ENCODE measurements around the gene TCHP.
"Not testable (repeated sequence)": the region's sequence is repeated elsewhere in the genome, so short reads cannot be mapped to it uniquely, and the experiment has no call there.

TCHP gene

DNA sequence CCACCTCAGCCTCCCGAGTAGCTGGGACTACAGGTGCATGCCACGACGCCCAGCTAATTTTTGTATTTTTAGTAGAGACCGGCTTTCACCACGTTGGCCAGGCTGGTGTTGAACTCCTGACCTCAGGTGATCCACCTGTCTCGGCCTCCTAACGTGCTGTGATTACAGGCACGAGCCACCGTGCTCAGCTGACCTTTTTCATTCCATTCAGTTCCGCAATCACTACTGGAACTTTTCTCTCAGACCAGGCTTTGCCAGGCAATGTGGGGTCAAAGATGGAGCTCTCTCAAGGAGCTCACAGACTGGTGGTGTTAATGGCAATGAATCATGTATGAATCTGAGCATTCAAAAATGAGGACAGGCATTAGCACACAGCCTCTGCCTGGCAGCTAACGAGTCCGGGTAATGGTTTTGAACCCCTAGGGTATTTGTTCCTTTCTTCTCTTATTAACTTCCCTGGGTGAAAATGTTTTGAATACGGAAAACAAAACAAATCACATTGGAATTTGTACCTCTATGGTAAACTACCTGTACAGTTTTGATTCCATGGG, 9.4 kb upstream of the TCHP start:
- Mint-ChIP-seq H3K9me3 (no peaks in the 10 kb centered on the region), H3K36me3 (ENCODE audit: low read depth) (no peaks in the 10 kb centered on the region), H3K4me1 (ENCODE audit: low read depth) (peaks cover 35% of the 10 kb centered on the region), H3K27me3 (ENCODE audit: low read depth) (no peaks in the 10 kb centered on the region), H3K27ac (no peak overlapping the region), H3K4me3 (no peak overlapping the region)

DNA sequence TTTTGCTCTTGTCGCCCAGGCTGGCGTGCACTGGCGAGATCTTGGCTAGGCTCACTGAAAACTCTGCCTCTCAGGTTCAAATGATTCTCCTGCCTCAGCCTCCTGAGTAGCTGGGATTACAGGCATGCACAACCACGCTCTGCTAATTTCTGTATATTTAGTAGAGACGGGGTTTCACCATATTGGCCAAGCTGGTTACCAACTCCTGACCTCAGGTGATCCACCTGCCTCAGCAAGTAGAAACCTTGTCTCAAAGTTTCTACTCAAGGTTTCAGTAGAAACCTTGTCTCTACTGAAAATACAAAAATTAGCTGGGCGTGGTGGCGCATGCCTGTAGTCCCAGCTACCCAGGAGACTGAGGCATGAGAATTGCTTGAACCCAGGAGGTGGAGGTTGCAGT, 8.3 kb upstream of the TCHP start:
- not testable (repeated sequence) for H3K9me3 Mint-ChIP-seq; H3K27me3 Mint-ChIP-seq (ENCODE audit: low read depth); H3K4me3 Mint-ChIP-seq; H3K36me3 Mint-ChIP-seq (ENCODE audit: low read depth); H3K27ac Mint-ChIP-seq
- peaks cover 35% of the 10 kb centered on the region for H3K4me1 Mint-ChIP-seq (ENCODE audit: low read depth)

DNA sequence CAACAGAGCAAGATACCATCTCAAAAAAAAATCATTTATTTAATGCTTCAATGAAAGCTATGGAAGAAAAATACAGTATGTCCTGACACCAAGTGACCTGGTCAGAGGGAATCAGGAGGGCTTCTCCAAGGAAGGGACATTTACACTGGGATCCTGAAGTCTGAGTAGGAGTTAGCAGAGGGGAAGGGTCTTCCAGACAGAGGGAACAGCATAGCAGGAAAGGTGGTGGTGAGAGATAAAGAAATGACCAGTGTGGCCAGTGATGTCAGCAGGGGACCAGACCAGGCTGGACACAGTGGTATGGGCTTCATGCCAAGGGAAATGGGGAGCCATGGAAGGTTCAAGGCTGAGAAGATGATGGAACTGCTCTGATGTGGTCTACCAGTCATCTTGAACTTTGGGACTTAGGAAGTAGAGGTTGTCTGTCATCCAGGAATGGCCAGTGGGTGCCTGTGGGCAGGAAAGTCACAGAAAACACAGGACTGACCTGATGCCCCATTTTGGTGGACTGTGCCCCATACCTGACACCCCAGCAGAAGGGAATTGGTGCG, 7.8 kb upstream of the TCHP start:
- H3K4me3 Mint-ChIP-seq, result no peak overlapping the region
- H3K27me3 Mint-ChIP-seq (ENCODE audit: low read depth), result no peaks in the 10 kb centered on the region
- H3K9me3 Mint-ChIP-seq, result no peaks in the 10 kb centered on the region
- no peak overlapping the region for H3K27ac Mint-ChIP-seq
- H3K36me3 Mint-ChIP-seq (ENCODE audit: low read depth), result no peaks in the 10 kb centered on the region
- H3K4me1 Mint-ChIP-seq (ENCODE audit: low read depth), result peaks cover 35% of the 10 kb centered on the region

DNA sequence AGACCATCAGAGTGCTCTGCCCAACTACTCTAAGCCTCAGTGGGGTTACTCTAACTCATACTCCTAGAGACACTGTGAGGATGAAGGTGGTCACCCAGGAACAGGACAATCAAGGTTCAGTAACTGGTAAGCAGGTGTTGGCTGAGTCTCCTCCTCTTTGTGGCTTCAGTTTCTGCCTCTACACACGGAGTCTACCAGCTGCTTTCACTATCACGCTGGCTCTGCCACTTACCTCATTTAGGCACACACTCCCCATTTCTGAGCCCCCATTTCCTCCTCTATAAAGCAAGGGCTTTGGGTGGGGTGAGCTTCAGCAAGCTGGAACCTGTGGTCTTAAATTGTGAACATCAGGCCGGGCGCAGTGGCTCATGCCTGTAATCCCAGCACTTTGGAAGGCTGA, 7.3 kb upstream of the TCHP start:
- H3K4me3 Mint-ChIP-seq, result no peak overlapping the region
- H3K36me3 Mint-ChIP-seq (ENCODE audit: low read depth), result no peaks in the 10 kb centered on the region
- no peaks in the 10 kb centered on the region for H3K27me3 Mint-ChIP-seq (ENCODE audit: low read depth)
- H3K9me3 Mint-ChIP-seq, result no peaks in the 10 kb centered on the region
- no peak overlapping the region for H3K27ac Mint-ChIP-seq
- peaks cover 31% of the 10 kb centered on the region for H3K4me1 Mint-ChIP-seq (ENCODE audit: low read depth)

DNA sequence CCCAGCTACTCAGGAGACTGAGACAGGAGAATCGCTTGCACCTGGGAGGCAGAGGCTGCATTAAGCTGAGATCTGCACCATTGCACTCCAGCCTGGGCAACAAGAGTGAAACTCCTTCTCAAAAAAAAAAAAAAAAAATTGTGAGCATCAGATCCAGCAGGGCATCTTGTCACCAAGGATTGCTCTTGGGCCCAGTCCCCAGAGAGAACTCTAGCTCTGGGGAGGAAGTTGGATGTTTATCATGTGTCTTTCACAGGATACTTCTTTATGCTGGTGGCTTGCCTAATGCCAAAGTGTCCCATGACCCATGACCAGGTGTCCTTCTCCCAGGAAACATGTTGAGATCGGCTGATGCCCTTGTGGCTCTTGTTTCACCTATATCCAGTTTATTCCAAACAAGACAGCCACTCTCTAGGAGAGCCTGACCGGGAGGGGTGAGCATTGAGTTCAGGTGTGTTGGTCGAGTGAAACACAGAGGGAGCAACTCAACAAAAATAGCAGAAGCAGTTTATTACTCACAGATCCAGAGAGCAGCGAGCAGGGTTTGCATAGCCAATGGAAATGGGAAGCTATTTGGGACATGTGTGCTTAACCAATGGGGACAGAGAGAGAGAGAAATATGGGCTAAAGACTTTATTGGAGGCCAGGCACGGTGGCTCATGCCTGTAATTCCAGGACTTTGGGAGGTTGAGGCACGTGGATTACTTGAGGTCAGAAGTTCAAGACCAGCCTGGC, 6.6 kb upstream of the TCHP start:
- H3K9me3 Mint-ChIP-seq, result no peaks in the 10 kb centered on the region
- H3K27me3 Mint-ChIP-seq (ENCODE audit: low read depth), result no peaks in the 10 kb centered on the region
- H3K4me3 Mint-ChIP-seq, result no peak overlapping the region
- no peak overlapping the region for H3K27ac Mint-ChIP-seq
- peaks cover 25% of the 10 kb centered on the region for H3K4me1 Mint-ChIP-seq (ENCODE audit: low read depth)
- H3K36me3 Mint-ChIP-seq (ENCODE audit: low read depth), result no peaks in the 10 kb centered on the region

DNA sequence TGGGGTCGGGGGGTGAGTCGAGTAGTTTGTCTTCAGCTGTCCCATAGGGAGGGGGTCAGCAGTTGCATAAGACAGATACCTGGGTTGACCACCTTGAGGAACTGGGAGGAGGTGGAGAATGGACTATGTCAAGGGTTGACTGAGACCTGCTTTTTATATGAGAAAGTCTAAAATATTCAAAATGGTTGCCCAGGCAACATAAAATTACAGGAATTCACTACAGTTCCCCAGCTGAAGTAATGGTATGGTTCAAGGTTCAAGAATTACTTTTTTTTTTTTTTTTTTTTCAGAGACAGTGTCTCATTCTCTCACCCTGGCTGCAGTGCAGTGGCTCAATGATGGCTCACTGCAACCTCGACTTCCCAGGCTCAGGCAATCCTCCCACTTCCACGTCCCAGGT, 5.1 kb upstream of the TCHP start:
- Mint-ChIP-seq H3K9me3 (no peaks in the 10 kb centered on the region), H3K27ac (no peak overlapping the region), H3K27me3 (ENCODE audit: low read depth) (no peaks in the 10 kb centered on the region), H3K36me3 (ENCODE audit: low read depth) (no peaks in the 10 kb centered on the region), H3K4me1 (ENCODE audit: low read depth) (peaks cover 15% of the 10 kb centered on the region), H3K4me3 (no peak overlapping the region)

DNA sequence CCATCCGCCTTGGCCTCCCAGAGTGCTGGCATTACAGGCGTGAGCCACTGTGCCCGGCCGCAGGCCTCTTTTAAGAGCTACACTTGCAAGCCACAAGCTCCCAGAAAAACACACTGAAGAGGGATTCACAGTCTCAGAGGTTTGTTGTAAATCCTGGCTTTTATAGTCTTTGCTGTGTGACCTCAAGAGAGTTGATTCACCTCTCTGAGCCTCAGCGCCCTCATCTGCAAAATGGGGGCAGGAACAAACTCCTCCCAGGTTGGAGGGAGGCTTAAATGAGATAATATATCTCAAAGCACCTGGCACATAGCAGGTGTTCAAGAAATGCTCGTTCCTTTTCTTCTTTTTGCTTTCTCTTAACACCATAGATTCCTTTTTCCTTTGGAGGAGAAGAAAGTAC, 3.9 kb upstream of the TCHP start:
- Mint-ChIP-seq H3K36me3 (ENCODE audit: low read depth) (no peaks in the 10 kb centered on the region), H3K27ac (no peak overlapping the region), H3K4me3 (no peak overlapping the region), H3K9me3 (no peaks in the 10 kb centered on the region), H3K27me3 (ENCODE audit: low read depth) (no peaks in the 10 kb centered on the region), H3K4me1 (ENCODE audit: low read depth) (peaks cover 20% of the 10 kb centered on the region)

DNA sequence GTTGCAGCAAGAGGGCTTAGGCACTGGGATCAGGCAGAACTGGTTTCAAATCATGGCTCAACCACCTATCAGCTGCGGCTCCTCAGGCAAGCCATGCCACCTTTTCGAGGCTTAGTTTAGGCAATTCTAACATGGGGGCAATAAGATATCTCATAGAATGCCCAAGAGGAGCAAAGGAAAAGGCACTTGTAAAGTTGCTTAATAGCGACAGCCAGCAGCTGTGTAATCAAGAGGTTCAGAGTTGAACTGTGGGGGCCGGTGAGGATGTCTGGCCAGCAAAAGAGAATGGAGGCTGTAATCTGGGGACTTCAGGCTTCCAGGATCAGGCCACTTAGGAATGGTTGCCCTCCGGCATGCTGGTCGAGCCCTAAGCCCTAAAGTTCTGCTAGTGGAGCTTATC, 3.0 kb upstream of the TCHP start:
- no peaks in the 10 kb centered on the region for H3K36me3 Mint-ChIP-seq (ENCODE audit: low read depth)
- H3K9me3 Mint-ChIP-seq, result no peaks in the 10 kb centered on the region
- no peaks in the 10 kb centered on the region for H3K27me3 Mint-ChIP-seq (ENCODE audit: low read depth)
- H3K4me3 Mint-ChIP-seq, result no peak overlapping the region
- H3K27ac Mint-ChIP-seq, result no peak overlapping the region
- H3K4me1 Mint-ChIP-seq (ENCODE audit: low read depth), result peaks cover 26% of the 10 kb centered on the region

DNA sequence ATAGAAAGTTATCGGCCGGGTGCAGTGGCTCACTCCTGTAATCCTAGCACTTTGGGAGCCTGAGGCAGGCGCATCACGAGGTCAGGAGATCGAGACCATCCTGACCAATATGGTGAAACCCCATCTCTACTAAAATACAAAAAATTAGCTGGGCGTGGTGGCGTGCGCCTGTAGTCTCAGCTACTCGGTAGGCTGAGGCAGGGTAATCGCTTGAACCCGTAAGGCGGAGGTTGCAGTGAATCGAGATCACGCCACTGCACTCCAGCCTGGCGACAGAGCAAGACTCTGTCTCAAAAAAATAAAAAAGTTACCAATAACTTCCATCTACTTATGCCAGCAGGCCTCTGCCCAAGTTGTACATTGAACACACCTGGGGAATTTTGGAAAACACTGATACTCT, 729 bp upstream of the TCHP start:
- H3K27me3 Mint-ChIP-seq (ENCODE audit: low read depth); H3K9me3 Mint-ChIP-seq; H3K36me3 Mint-ChIP-seq (ENCODE audit: low read depth): not testable (repeated sequence)
- H3K4me1 Mint-ChIP-seq (ENCODE audit: low read depth), result peaks cover 14% of the 10 kb centered on the region
- H3K4me3 Mint-ChIP-seq, result peak overlapping the region; percentile 85
- H3K27ac Mint-ChIP-seq, result peak overlapping the region; percentile 8

DNA sequence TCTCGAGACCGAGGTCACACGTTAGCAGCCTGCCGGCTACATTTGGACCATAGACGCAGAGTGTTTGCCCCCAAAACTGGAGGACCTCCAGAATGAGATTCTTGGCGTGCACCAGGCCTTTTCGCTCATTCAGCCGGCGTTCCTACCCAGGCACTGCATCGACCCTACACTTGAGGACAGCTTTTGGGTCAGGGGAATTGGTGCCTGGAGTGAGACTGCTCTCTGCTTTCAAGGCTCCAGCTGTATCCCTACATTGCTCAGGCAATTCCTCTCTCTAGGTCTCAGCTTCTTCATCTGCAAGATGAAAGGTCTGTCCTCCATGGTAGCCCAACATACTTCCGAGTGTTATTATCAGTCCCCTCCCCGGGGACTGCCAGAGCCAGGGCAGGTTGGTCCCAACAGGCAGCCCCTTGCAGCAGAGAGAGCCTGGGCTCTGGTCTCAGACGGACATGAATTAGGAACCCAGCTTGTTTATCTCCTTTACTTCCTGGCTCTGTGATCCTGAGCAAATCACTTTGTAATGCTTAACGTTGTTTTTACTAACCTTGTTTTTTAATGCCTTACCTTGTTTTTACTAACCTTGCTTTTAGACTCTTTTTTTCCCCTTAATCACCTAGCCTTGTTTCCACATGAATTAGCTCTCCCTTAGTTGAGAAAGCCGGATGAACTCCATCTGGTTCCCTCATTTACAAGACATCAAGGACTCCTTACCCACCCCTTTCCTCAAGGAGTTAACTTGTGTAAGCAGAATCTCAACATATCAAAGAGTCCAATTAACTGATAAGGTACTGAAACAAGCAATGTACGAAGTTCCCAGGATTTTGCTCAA, 892 bp downstream of the TCHP start:
- H3K27me3 Mint-ChIP-seq (ENCODE audit: low read depth), result no peaks in the 10 kb centered on the region
- H3K36me3 Mint-ChIP-seq (ENCODE audit: low read depth), result peaks cover 15% of the 10 kb centered on the region
- H3K27ac Mint-ChIP-seq, result peak overlapping the region; percentile 83
- peak overlapping the region; percentile 85 for H3K4me3 Mint-ChIP-seq
- H3K9me3 Mint-ChIP-seq, result no peaks in the 10 kb centered on the region
- peaks cover 14% of the 10 kb centered on the region for H3K4me1 Mint-ChIP-seq (ENCODE audit: low read depth)

DNA sequence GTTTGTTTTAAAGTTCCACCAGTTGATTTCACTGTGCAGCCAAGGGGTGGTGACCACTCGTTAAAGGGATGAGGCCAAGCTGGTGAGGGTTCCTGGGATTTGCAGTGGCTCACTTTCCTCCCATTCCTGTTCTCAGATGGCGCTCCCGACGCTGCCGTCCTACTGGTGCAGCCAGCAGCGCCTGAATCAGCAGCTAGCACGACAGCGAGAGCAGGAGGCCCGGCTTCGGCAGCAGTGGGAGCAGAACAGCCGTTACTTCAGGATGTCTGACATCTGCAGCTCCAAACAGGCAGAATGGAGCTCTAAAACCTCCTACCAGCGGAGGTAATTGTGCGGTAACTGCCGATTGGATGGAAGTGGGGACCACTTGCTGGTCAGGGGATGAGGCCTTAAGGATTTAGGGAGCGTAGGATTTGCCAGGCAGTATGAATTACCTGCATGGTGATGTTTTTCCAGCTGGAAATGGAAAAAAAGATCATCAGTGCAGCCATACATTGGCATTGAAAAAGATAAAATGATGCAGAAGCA, 2.9 kb downstream of the TCHP start:
- Mint-ChIP-seq H3K9me3 (no peaks in the 10 kb centered on the region), H3K4me1 (ENCODE audit: low read depth) (peaks cover 14% of the 10 kb centered on the region), H3K27me3 (ENCODE audit: low read depth) (no peaks in the 10 kb centered on the region), H3K36me3 (ENCODE audit: low read depth) (peaks cover 29% of the 10 kb centered on the region), H3K4me3 (no peak overlapping the region), H3K27ac (no peak overlapping the region)

DNA sequence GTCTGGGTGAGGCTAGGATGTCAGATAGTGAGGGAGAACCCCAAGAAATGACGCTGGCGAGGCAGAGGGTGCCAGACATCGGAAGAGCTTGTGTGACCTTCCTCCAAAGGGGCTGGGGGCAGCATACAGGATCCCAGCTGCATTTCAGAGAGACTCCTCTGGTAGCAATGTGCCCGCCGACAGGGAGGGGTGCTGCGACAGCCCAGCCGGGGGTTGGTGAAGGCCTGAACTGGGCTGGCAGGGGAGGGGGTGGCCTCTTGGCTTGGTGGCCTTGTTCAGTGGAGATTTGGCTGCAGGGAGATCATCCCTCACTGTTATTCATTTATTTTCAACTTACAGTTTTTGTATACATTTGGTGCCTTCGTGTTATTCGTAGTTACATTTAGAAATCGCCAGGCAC, 5.2 kb downstream of the TCHP start:
- Mint-ChIP-seq H3K36me3 (ENCODE audit: low read depth) (peaks cover 39% of the 10 kb centered on the region), H3K9me3 (no peaks in the 10 kb centered on the region), H3K27me3 (ENCODE audit: low read depth) (no peaks in the 10 kb centered on the region), H3K4me3 (no peak overlapping the region), H3K27ac (no peak overlapping the region), H3K4me1 (ENCODE audit: low read depth) (peaks cover 11% of the 10 kb centered on the region)

DNA sequence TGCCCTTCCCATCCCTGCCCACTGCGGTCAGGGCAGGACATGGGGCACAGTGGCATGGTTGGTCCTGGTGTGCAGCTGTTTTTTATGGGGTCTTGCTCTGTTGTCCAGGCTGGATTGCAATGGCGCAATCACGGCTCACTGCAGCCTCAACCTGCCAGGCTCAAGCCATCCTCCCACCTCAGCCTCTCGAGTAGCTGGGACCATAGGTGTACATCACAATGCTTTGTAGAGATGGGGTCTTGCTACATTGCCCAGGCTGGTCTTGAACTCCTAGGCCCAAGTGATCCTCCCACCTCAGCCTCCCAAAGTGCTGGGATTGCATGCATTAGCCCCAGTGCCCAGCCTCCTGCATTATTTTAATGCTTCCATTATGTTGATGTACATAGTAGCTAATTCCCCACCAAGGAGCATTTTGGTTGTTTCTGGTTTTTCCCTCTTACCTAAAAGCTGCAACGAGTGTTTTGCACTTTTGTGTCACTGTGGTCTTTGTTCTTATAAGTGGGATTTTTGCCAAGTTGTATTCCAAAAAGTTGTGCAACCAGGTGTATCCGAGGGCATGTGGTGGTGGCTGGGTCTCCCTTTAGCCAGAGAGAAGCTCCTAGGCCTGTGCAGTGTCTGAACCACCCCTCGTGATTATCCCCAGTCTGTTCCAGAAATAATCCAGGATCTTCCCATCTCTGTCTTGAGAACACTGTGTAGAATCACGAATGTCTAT, 10.3 kb downstream of the TCHP start:
- no peak overlapping the region for H3K4me3 Mint-ChIP-seq
- H3K36me3 Mint-ChIP-seq (ENCODE audit: low read depth), result peaks cover 54% of the 10 kb centered on the region
- no peaks in the 10 kb centered on the region for H3K9me3 Mint-ChIP-seq
- H3K4me1 Mint-ChIP-seq (ENCODE audit: low read depth), result peaks cover 1% of the 10 kb centered on the region
- no peak overlapping the region for H3K27ac Mint-ChIP-seq
- no peaks in the 10 kb centered on the region for H3K27me3 Mint-ChIP-seq (ENCODE audit: low read depth)

DNA sequence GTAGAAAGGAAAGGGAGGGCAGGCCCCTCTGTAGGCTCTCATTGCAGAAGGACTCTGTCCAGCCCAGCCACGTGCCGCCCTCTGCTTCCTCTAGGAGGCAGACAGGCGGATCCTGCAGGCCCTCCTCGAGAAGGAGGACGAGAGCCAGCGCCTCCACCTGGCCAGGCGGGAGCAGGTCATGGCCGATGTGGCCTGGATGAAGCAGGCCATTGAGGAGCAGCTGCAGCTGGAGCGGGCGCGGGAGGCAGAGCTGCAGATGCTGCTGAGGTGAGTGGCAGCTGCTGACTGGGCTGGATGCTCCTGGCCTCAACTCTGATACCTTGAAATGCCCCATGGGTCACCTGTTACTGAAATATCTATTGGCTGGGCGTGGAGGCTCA, 10.9 kb downstream of the TCHP start:
- H3K9me3 Mint-ChIP-seq, result no peaks in the 10 kb centered on the region
- H3K4me1 Mint-ChIP-seq (ENCODE audit: low read depth), result peaks cover 1% of the 10 kb centered on the region
- no peaks in the 10 kb centered on the region for H3K27me3 Mint-ChIP-seq (ENCODE audit: low read depth)
- H3K27ac Mint-ChIP-seq, result no peak overlapping the region
- H3K36me3 Mint-ChIP-seq (ENCODE audit: low read depth), result peaks cover 54% of the 10 kb centered on the region
- no peak overlapping the region for H3K4me3 Mint-ChIP-seq
